Stimulated activated CD4-positive, alpha-beta T cell treated with anti-CD3 and anti-CD28 coated beads, Interleukin-12 subunit alpha, Interleukin-12 subunit beta, amount 100 ng/mL, for 48 hours (primary cell): Measurements from ENCODE around the gene MEGF6.
A peak's percentile ranks its signal among the peaks of the same experiment; 100 is the strongest.
"Not testable (repeated sequence)": the region's sequence is repeated elsewhere in the genome, so short reads cannot be mapped to it uniquely, and the experiment has no call there.

Experiments
- DNase-seq, 3 donors: peaks; one replicate each; pipeline ENCODE4 v3.0.0-alpha.2; 2020; ENCODE audit warnings: low read depth in 2 of 3, low spot score in 1 of 3

MEGF6 gene

DNA sequence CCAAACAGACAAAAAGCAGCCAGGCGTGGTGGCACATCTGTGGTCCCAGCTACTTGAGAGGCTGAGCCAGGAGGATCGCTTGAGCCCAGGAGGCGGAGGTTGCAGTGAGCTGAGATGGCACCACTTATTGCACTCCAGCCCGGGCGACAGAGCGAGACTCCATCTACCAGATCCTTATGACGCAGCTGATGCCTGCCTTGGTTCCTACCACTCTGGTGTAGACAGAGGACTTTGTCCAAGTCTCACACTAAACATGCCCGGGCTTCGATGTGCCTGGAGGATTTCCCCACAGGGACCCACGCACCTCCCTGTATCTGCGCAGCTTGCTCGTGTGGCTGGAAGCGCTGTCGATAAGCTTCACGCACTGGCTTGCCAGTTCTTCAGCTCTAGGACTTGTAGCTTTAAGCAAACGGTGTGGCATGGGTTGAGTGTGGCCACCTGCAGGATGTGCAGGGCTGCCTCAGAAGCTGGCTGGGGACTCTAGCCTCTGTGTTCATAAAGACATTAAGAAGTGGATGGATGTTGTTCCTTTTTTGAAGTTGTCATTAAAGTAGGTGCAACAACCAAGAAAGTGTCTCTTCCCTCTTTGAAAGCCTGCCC is 18.4 kb upstream of the MEGF6 start:
- no peak for DNase-seq

DNA sequence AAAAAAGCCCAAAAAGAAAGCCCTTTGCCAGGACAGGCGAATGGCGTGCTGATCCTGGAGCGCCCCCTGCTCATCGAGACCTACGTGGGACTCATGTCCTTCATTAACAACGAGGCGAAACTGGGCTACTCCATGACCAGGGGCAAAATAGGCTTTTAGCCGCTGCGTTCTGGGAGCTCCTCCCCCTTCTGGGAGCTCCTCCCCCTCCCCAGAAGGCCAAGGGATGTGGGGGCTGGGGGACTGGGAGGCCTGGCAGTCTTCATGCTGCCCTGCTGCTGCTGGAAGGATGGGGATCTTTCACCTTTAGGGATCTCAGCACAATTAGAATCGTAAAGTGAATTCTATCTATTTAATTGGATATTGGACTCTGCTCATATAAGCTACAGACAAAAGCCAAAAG is 17.1 kb upstream of the MEGF6 start:
- no peak for DNase-seq

DNA sequence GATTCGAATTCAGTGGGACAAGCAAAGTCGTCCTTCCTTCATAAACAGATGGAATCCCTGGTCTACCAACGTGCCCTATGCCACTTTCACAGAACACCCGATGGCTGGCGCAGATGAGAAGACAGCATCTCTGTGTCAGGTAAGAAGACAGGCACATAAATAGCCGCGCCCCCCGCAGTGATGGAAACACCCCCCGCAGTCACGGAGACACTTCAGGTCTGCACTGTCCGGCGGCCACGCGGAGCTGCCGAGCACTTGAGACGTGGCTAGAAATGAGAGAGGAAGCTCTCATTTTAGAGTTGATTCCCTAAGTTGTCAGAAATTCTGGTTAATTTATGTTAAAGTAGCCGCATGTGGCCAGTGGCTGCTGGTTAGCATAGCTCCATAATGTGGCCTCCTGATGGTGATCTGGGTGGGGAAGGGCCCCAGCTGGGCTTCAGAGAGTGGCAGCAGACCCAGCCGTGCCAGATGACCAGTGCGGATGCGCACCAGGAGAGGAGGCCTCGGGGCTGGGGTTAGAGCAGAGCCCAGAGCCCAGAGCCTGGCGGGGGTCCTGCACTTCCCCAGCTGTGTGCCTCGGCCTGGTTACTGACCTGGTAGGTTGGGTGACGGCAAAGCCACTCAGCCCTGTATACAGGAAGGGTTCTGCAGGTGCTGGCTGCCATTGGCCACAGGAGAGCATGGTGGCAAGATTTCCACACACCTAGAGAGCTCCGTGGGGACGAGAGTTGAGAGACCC is 16.4 kb upstream of the MEGF6 start:
- DNase-seq: no peak

DNA sequence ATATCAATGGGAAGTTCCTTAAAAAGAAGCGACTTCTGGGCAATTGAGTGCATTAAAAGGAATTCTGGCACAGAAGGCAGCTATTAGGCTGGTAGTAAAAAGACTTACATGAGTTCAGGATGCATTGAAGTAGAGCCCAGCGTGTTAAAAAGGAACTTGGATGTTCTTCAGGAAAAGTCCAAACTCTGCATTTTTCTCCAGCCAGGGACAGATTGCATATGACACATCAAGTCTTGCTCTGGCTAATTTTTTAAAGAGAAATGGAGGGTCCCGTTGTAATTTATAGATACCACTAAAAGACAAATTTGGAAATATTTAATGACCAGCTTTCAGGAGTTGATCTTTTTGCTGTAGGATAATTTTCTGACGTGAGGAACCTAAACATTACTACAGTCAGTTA is 14.7 kb upstream of the MEGF6 start:
- DNase-seq: no peak

DNA sequence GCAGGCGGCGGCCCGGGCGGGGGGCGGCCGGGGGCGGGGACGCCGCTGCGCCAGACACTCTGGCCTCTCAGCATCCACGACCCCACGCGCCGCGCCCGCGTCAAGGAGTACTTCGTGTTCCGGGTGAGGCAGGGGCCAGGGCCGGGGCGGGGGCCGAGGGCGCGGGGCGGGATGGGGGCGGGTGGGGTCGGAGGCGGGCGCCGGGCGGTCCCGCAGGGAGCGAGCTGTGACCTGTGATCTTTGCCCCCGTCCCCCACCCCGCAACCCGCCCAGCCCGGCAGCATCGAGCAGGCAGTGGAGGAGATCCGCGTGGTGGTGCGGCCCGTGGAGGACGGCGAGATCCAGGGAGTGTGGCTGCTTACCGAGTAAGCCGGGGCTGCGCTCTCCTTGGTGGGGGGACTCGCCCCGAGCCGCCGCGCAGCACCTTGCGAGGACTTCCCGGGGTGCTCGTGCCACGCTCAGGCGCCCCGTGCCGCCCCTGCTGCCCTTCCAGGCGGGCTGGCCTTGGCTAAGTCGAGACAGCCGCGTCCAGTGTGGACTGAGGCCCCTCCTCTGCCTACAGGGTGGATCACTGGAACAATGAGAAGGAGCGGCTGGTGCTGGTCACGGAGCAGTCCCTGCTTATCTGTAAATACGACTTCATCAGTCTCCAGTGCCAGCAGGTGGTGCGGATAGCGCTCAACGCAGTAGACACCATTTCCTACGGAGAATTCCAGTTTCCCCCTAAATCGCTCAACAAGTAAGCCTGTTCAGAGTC is 14.0 kb upstream of the MEGF6 start:
- no peak for DNase-seq

DNA sequence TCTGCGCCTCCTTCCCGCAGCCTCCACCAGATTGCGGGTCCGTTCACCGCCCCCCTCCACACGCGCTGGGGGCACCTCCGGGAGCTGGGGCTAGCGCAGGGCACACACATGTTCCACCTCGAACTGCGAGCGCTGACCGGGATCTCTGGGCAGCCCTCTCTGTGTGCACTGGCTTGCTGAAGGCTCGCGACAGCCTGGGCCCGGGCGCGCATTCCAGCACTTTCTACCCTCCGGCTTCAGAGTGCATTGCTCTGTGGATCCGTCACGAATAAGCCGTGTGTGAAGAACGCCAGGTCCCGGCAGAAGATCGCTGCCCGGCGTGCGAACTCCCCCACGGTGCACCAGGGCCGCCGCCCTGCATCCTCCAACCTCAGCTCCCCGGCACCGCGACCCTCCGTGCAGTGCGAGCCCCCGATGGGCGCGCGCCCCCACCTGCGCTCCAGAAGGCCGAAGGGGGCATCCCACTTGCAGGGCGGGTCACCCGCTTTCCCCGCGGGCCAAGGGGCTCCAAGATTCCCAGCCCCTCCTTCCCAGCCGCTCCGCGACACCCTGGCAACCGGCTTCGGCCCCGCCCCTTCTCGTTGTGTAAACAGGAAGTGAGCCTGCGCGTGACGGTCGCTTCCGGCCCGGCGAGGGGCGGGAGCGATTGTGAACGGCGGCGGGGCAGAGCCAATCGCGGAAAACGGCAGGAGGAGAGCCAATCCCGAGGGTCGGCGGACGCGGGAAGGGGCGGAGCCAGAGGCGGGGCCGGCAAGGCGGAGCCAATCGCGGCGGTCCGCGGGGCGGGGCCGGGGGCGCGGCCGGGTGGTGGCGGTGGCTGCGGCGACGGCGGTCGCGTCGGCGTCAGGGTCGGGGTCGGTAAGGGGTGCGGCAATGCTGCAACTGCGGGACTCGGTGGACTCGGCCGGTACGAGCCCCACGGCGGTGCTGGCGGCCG is 13.2 kb upstream of the MEGF6 start, which contains the start of gene TPRG1L:
Gene TPRG1L, plus strand, starts transcription at position 816 of the 937 bp plus-strand sequence. Its CDS starts 58 bp downstream, at position 874.
- DNase-seq: peak; percentile 94 to 98 (median 95)

DNA sequence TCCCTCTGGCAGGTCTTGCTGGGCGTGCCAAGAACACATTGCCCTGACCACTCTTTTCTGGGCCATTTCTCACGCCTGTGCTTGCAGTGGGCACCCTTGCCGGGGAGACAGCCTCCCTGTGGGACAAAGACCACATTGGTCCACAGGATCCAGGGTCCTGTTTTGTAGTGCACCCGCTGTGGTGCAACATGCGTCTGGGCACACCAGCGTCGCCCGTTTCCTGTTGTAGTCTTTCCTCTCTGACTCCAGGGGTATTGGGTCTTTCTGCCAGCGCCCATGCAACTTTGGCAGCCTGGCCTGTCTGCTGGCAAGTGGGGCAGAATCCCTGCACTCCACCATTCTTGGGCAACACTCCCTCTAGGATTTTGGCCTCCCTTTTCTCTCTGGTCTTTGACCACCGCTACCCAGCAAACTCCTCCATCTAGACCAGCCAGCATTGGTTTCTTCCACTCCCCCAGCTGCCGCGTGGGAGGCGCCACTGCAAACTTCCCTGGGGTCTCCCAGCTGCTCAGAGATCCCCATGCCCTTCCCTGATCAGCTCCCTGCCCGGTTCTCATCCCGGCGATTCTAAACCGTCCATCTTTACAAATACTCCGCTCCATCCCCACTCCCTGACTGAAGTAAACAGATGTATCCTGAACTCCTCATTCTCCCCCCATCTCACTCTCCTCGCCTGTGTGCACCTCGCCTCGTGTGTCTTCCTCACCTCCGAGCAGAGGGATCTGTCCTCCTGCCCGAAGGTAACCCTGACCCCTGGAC is 12.3 kb upstream of the MEGF6 start:
- DNase-seq: no peak

DNA sequence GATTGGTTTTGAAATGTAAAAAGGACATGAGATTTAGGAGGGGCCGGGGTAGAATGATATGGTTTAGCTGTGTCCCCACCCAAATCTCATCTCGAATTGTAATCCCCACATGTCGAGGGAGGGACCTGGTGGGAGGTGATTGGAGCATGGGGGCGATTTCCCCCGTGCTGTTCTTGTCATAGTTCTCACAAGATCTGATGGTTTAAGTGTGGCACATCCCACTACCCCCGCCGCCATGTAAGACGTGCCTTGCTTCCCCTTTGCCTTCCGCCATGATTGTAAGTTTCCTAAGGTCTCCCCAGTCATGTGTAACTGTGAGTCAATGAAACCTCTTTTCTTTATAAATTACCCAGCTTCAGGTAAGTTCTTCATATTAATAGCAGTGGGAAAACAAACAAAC is 10.8 kb upstream of the MEGF6 start:
- DNase-seq: not testable (repeated sequence)

DNA sequence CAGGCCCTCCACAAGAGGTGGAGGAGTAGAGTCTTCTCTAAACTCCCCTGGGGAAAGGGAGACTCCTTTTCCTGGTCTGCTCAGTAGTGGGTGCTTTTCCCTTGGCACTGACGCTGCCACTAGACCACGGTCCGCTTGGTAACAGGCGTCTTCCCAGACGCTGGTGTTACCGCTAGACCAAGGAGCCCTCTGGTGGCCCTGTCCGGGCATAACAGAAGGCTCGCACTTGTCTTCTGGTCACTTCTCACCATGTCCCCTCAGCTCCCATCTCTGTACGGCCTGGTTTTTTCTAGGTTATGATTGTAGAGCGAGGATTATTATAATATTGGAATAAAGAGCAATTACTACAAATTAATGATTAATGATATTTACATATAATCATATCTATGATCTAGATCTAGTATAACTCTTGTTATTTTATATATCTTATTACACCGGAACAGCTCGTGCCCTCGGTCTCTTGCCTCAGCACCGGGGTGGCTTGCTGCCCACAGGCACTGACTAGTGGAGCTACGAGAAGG is 9.9 kb upstream of the MEGF6 start:
- not testable (repeated sequence) for DNase-seq

DNA sequence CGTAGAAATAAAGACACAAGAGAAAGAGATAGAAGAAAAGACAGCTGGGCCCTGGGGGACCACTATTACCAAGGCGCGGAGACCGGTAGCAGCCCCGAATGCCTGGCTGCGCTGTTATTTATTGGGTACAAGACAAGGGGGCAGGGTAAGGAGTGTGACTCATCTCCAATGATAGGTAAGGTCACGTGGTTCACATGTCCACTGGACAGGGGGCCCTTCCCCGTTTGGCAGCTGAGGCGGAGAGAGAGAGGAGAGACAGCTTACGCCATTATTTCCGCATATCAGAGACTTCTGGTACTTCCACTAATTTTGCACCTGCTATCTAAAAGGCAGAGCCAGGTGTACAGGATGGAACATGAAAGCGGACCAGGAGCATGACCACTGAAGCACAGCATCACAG is 9.4 kb upstream of the MEGF6 start:
- no peak for DNase-seq

DNA sequence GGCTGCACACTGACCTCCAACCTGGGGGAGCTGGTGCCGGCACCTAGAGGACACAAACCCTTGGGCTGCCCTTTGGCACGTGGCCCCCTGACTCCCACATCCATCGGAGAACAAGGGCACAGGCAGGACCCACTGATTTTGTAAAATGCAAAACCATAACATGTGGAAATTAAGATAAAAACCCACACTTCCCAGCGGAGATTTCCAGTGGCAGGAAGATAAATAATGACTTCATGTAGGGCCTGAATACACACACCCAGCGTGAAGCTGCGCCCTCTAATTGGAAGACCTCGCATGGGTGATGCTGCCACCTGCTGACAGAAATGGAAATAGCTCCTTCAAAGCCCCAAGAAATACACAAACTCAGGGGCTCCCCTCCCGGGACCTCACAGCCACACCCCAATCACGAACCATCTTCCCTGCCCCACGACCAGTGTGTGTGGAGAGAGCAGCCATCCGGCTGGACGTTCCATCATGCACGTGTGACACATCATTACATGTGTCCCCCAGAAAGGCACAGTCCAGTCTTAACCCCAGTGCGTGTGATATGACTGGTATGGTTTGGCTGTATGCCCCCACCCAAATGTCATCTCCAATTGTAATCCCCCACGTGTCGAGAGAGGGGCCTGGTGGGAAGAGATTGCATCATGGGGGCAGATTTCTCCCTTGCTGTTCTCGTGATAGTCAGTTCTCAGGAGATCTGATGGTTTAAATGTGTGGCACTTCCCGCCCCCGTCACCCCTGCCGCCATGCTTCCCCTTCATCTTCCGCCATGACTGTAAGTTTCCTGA is 7.8 kb upstream of the MEGF6 start:
- DNase-seq: peak; percentile 36 to 77 (median 58)

DNA sequence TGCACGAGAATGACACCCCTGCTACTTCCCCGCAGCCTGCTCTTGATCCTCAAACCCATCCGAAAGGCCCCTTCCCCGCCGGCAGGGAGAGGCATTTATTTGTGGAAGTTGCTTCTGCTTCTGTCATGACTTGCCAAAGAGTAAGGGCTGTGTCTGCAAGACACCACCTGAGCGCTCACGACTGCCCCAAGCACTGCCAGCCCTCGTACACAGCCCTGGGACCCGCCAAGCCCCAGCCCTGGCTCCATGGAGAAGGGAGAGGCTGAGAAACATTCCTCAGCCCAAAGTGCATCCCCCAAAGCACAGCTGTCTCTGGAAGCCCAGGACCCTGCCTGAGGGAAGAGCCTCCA is 7.2 kb upstream of the MEGF6 start:
- DNase-seq: no peak

DNA sequence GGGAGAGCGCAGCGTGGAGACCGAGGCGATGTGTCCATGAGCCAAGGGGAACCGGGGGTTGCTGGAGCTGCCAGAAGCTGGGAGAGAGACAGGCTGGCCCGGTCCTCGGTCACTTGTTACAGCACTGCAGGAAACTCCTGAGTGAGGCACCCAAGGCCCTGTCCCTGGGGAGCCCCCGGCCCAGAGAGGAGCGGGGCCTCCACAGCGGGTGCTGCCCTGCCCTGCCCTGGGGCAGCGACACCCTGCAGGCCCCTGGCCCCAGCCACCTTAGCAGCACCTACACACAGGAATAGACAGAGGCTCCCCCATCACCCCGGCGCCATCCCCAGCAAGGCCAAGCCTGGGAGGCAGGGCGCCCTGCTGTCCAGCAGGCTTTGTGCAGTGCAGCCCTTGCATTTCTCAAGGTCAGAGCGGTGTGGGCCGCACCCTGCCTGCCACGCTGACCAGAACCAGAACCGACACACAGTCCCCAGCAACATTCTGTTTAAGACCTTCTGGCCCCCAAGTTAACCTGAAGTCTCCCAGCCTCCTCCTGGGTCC is 6.6 kb upstream of the MEGF6 start:
- no peak for DNase-seq

DNA sequence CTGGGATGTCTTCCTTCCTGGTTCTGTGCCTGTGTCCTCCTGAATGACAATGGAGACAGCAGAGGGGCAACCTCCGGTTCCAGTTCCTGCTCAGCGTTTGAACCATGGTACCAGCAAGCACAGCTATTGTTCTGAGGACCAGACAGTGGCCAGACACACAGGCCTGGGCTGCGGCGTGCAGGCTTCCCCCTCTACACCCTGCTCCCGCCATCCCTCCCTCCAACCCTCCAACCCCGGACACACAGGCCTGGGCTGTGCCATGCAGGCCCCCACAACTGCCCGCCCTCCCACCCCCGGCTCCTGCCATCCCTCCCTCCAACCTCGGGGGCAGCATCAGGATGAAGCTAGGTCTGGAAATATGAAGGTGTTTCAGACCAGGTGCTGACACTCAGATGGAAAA is 5.6 kb upstream of the MEGF6 start:
- DNase-seq: no peak

DNA sequence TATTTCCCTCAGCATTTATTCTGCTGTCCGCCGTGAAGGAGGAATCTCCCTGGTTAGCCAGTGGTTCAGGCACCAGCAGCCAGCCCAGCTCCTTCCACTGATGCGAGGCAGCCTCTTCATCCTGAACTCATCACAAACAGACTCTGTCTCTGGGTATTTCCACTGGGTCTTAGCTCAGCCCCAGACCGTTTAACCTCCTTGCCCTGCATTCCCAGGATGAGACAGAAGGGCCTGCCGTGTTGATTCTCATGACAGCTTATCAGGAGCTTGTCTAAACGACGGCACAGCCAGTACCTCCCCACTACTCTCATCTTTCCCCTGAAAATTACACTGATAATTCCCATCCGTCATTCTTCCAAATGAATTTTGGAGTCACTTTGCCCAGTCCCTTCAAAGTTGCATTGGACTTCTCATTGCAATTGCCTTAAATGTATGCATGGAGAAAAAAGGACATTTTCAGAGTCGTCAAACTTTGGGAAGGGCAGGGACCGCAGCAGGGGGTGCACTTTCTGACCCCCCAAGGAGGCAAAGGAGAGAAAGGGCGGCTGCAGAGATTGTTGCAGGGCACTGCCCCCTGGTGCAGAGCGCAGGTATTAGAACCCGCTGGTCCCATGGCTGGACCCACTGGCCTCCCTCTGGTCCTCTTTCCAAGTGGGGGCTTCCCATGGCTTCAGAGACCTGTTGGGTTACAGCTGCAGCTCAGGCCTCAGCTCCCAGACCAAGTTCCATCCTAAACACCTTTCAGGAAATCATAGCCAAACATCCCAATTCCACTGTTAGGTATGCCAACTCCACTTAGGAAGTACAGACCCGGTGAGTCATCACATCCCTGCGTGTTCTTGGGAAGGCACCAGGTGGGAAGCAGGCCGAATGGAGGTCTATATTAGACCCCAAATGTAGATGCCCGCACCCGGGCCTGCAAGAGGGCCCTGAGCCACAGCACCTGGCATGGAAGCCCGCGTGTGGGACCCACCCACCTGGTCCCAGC is 3.7 kb upstream of the MEGF6 start:
- no peak for DNase-seq

DNA sequence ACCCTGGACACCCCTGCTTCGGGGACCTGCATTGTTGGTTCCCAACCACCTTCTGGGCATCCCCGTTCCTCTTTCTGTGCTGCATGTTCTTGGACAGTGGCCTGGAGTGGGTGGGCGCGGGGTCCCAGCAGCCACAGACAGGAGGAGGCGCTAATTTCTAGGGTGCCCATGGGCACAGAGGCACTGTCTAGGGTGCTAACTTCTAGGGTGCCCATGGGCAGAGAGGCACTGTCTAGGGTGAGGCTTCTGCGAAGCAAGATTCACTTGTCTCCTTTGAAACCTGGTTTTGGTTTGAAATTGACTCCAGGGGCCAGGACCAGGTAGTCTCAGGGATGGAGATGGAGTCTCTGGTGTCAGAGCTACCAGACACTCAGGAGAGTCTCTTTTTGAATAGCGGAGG is 815 bp upstream of the MEGF6 start:
- DNase-seq: no peak

DNA sequence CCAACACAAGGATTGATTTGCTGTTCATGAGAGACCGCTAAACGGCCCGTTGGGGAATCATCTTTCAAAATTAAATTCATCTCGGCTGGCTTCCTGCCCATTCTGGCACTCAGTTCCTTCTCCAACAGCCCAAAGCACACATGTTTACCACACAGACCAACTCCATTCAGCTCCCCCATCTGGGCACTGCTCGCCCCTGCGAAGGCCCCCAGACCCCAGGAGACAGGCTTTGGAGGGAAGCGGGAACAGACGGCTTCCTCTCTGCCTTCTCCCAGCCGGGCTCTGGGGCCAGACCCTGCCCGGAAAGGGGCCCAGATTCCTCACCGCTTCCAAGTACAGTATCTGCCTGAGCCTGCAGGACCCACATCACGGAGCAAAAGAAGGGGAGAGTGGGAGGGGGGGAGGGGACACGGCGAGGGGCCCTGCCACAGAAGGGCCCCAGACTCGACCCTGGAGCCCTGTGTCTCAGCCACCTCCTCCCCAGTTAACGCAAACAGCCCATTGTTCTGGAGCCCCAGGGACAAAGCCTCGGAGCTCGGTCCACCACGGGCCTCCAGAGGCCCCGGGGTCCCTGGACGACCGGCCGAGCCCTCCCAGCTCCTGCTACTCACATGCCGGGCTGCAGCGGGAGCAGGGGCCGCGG is 660 bp downstream of the MEGF6 start:
- no peak for DNase-seq
